GM12878 (cell line): ENCODE measurements around the gene VPS26A. TPM values are rescaled to one million over a fixed set of nuclear protein-coding genes. Genes with fewer than 3 reads are reported as not detected.

Experiments
- ATF2 ChIP-seq: IDR thresholded peaks from 2 replicates; pipeline ENCODE4 v1.6.1; 2012; ENCODE audit warnings: low read length, inconsistent platforms
- BHLHE40 ChIP-seq, 2 experiments: fragments of 450-650 bp in 1 of 2; IDR thresholded peaks; 2 replicates each; pipeline ENCODE4 v1.6.1; 2011 to 2017; ENCODE audit warnings: low read depth in 2 of 2, borderline replicate concordance in 1 of 2, improper control_type of control experiment in 1 of 2, low read length in 1 of 2, mild to moderate bottlenecking in 1 of 2
- ELK1 ChIP-seq: IDR thresholded peaks from 2 replicates; pipeline ENCODE4 v1.6.1; 2012; ENCODE audit warnings: low read depth, low read length, improper control_type of control experiment
- HCFC1 ChIP-seq: fragments of 150-350 bp; IDR thresholded peaks from 2 replicates; pipeline ENCODE4 v1.6.1; 2014; ENCODE audit warnings: low read length
- HDAC2 ChIP-seq: fragments of 200-600 bp; sonication (generic); IDR thresholded peaks from 2 replicates; pipeline ENCODE4 v1.6.1; 2017
- HDAC6 ChIP-seq: fragments of 200-600 bp; sonication (generic); IDR thresholded peaks from one replicate; pipeline ENCODE4 v1.8.0; 2017; ENCODE audit warnings: antibody characterized with exemption; ENCODE audit not compliant: unreplicated experiment
- HDGF ChIP-seq: fragments of 450-650 bp; IDR thresholded peaks from 2 replicates; pipeline ENCODE4 v1.6.1; 2016; ENCODE audit warnings: antibody characterized with exemption
- IRF4 ChIP-seq: IDR thresholded peaks from 2 replicates; pipeline ENCODE4 v1.6.1; 2011; ENCODE audit warnings: low read depth, low read length
- MEF2B ChIP-seq: fragments of 450-650 bp; IDR thresholded peaks from 2 replicates; pipeline ENCODE4 v1.6.1; 2018; ENCODE audit warnings: mild to moderate bottlenecking, moderate library complexity; ENCODE audit not compliant: partially characterized antibody, poor library complexity, severe bottlenecking
- MTA3 ChIP-seq: IDR thresholded peaks from 2 replicates; pipeline ENCODE4 v1.6.1; 2012; ENCODE audit warnings: low read length, inconsistent platforms, borderline replicate concordance
- MYC ChIP-seq: IDR thresholded peaks from 2 replicates; pipeline ENCODE4 v1.6.1; 2011; ENCODE audit warnings: mild to moderate bottlenecking, low read length, moderate library complexity, inconsistent platforms; ENCODE audit not compliant: insufficient read depth, insufficient replicate concordance, insufficient read length, severe bottlenecking
- NFYB ChIP-seq: IDR thresholded peaks from 2 replicates; pipeline ENCODE4 v1.6.1; 2011; ENCODE audit warnings: low read depth, mild to moderate bottlenecking, low read length, improper control_type of control experiment, moderate library complexity; ENCODE audit not compliant: insufficient read depth
- NKRF ChIP-seq: fragments of 450-650 bp; conservative IDR thresholded peaks from 2 replicates; pipeline ENCODE4 v1.6.1; 2017; ENCODE audit warnings: mild to moderate bottlenecking, moderate library complexity
- PAX8 ChIP-seq: fragments of 450-650 bp; IDR thresholded peaks from 2 replicates; pipeline ENCODE4 v1.6.1; 2017; ENCODE audit warnings: mild to moderate bottlenecking, moderate library complexity
- POU2F2 ChIP-seq: IDR thresholded peaks from 3 replicates; pipeline ENCODE4 v1.6.1; 2011; ENCODE audit warnings: low read depth, mild to moderate bottlenecking, low read length, borderline replicate concordance
- RELA ChIP-seq: fragments of 450-650 bp; IDR thresholded peaks from 2 replicates; pipeline ENCODE4 v1.8.0; 2014; ENCODE audit warnings: borderline replicate concordance; ENCODE audit not compliant: partially characterized antibody
- RUNX3 ChIP-seq: IDR thresholded peaks from 2 replicates; pipeline ENCODE4 v1.6.1; 2012; ENCODE audit warnings: low read length, inconsistent platforms
- SPI1 ChIP-seq: IDR thresholded peaks from 2 replicates; pipeline ENCODE4 v1.6.1; 2011; ENCODE audit warnings: low read depth, mild to moderate bottlenecking, low read length, moderate library complexity, borderline replicate concordance; ENCODE audit not compliant: insufficient read depth
- SREBF2 ChIP-seq: IDR thresholded peaks from 2 replicates; pipeline ENCODE4 v1.6.1; 2012; ENCODE audit warnings: mild to moderate bottlenecking, low read length
- SUPT20H ChIP-seq: IDR thresholded peaks from 2 replicates; pipeline ENCODE4 v1.6.1; 2011; ENCODE audit warnings: low read depth, mild to moderate bottlenecking, low read length, moderate library complexity, borderline replicate concordance; ENCODE audit not compliant: control insufficient read depth
- TAF1 ChIP-seq: IDR thresholded peaks from 2 replicates; pipeline ENCODE4 v1.6.1; 2011; ENCODE audit warnings: mild to moderate bottlenecking, low read depth, low read length, borderline replicate concordance
- TBL1XR1 ChIP-seq: IDR thresholded peaks from 2 replicates; pipeline ENCODE4 v1.6.1; 2012; ENCODE audit warnings: low read depth, low read length, improper control_type of control experiment
- TCF3 ChIP-seq: IDR thresholded peaks from 2 replicates; pipeline ENCODE4 v1.6.1; 2012; ENCODE audit warnings: low read depth, mild to moderate bottlenecking, low read length, borderline replicate concordance; ENCODE audit not compliant: insufficient read depth
- YY1 ChIP-seq: IDR thresholded peaks from 2 replicates; pipeline ENCODE4 v1.6.1; 2011; ENCODE audit warnings: low read depth, mild to moderate bottlenecking, low read length
- ZNF207 ChIP-seq: fragments of 450-650 bp; IDR thresholded peaks from 2 replicates; pipeline ENCODE4 v1.6.1; 2014; ENCODE audit warnings: antibody characterized with exemption, mild to moderate bottlenecking, borderline replicate concordance
- ZZZ3 ChIP-seq: IDR thresholded peaks from 2 replicates; pipeline ENCODE4 v1.6.1; 2011; ENCODE audit warnings: low read depth; ENCODE audit not compliant: control insufficient read depth, insufficient read length
- polyA plus RNA-seq, 11 experiments: library from polyadenylated mRNA; depleted of rRNA in 4 of 11; unstranded in 6 of 11; stranded (reverse) in 5 of 11; fragments of >200 nt; fragmentation: Nextera tagmentation in 4 of 11; fragmentation: Illumina TruSeq in 1 of 11; extraction: Ambion mirVana in 4 of 11; extraction: Trizol in 1 of 11; gene quantifications; 1 replicate in 1 of 11; 2 replicates in 10 of 11; pipeline versions ENCODE4 v1.2.1 to v1.2.3, GENCODE V29; 2011 to 2016; ENCODE audit warnings: inconsistent platforms in 2 of 11, missing spikeins in 2 of 11, low read depth in 1 of 11
- total RNA-seq, 4 experiments: library from RNA; depleted of rRNA in 3 of 4; stranded (reverse); fragments of >200 nt in 3 of 4; fragmentation: Illumina TruSeq in 1 of 4; extraction: Trizol in 1 of 4; gene quantifications; 2 replicates each; pipeline versions ENCODE4 v1.2.1 to v1.2.3, GENCODE V29; 2013 to 2021

The VPS26A gene
- total and polyA plus RNA-seq, 10 of the 15 experiments (the other 5 are each of a cell fraction or from before 2014, with no cell fraction given), result 16.8 to 72.3 (median 26.8) TPM

GRCh38 chr10:69087590-69088470 lies 36.1 kb upstream of the VPS26A start, which contains the start of gene SRGN (continued):
- TF ChIP-seq TBL1XR1 (peak; percentile 80; the same call in 1 of the 2 replicates), SPI1 (no peak), HDGF (no peak), POU2F2 (peak; percentile 97), ZZZ3 (no peak), MYC (no peak), NFYB (peak; percentile 77), YY1 (peak; percentile 56; the same call in 1 of the 2 replicates), NKRF (no peak; the same call in 1 of the 2 replicates), HCFC1 (peak; percentile 15; the same call in 1 of the 2 replicates), HDAC2 (no peak), RUNX3 (peak; percentile 94), SREBF2 (no peak), RELA (no peak), PAX8 (peak; percentile 79; the same call in 1 of the 2 replicates), ELK1 (no peak; the same call in 1 of the 2 replicates), MEF2B (peak; percentile 69), MTA3 (peak; percentile 43; the same call in 1 of the 2 replicates), HDAC6 (peak; percentile 66), ZNF207 (peak; percentile 70; the same call in 1 of the 2 replicates), ATF2 (peak; percentile 80; the same call in 1 of the 2 replicates), SUPT20H (no peak), BHLHE40 (IDR thresholded peaks at IDR 0.05; ENCODE audit: borderline replicate concordance in 1 of 2, low read depth in 2 of 2, low read length in 1 of 2) (peak; percentile 30 to 38; a peak in 1 of 4 replicates), TCF3 (peak; percentile 82; the same call in 1 of the 2 replicates), TAF1 (peak; percentile 97), IRF4 (peak; percentile 62; the same call in 1 of the 2 replicates)
